Mammary epithelial cell (primary cell): ENCODE results near the gene GMNN.

ENCODE experiments used
- EZH2 ChIP-seq: IDR thresholded peaks from 2 replicates; pipeline ENCODE4 v1.6.1; 2012; ENCODE audit warnings: low read length, inconsistent platforms, borderline replicate concordance
- TF ChIP-seq, protein P1 (sequence below), 2 donors: IDR thresholded peaks in 1 of 2; conservative IDR thresholded peaks in 1 of 2; 2 replicates each; pipeline ENCODE4 v1.5.1; 2011 to 2012; ENCODE audit warnings: inconsistent platforms in 2 of 2, low read length in 2 of 2, mild to moderate bottlenecking in 2 of 2, control low read depth in 1 of 2, low read depth in 1 of 2; ENCODE audit not compliant: insufficient read depth in 1 of 2; ENCODE audit errors: extremely low read depth in 1 of 2

DNA sequence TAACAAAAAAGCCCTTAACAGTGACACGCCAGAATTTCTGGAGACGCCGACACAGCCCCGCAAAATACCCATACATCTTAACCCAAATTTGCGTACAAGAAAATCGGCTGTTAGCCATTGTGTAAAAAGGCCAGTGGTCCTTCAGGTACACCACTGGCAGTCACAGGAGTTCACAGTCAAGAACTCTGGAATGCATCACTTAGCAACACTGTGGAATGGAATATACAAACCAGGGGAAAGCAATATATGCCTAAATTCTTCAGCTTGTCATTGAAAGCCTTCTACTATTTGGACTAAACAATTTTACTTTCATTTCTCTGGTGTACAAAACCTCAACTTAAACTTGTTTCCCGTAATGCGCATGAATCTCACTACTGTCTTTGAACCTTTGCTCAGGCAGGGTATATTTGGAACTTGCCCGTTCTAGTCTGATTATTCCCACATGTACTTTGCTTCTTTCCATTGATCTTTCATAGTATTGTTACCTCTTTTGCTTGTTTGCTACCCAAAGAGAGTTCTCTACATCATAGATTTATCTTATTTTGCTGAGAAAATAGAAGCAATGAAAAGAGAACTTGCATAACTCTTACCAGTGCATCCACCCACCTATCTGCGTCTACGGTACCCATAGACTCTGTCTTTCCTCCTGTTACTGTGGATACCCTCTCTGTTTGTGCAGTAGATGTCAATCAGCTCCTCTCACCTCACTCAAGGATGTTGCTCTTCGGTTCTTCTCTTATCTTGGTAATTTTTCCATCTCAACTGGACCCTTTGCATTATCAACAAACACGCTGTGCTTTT is 24.2 kb downstream of the GMNN start, which contains the start of gene ARMH2:
- TF ChIP-seq, protein P1, sequence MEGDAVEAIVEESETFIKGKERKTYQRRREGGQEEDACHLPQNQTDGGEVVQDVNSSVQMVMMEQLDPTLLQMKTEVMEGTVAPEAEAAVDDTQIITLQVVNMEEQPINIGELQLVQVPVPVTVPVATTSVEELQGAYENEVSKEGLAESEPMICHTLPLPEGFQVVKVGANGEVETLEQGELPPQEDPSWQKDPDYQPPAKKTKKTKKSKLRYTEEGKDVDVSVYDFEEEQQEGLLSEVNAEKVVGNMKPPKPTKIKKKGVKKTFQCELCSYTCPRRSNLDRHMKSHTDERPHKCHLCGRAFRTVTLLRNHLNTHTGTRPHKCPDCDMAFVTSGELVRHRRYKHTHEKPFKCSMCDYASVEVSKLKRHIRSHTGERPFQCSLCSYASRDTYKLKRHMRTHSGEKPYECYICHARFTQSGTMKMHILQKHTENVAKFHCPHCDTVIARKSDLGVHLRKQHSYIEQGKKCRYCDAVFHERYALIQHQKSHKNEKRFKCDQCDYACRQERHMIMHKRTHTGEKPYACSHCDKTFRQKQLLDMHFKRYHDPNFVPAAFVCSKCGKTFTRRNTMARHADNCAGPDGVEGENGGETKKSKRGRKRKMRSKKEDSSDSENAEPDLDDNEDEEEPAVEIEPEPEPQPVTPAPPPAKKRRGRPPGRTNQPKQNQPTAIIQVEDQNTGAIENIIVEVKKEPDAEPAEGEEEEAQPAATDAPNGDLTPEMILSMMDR (conservative IDR thresholded peaks at IDR 0.05 in 1 of 2, IDR thresholded peaks at IDR 0.05 in 1 of 2; ENCODE audit: extremely low read depth in 1 of 2, insufficient read depth in 1 of 2, low read depth in 1 of 2, low read length in 2 of 2) = no peak
- no peak for TF ChIP-seq EZH2
